Motor neuron (in vitro differentiated cells): ENCODE data around the gene INPP4B. TPM values are rescaled to one million over a fixed set of nuclear protein-coding genes. Genes with fewer than 3 reads are reported as not detected.

Experiments used
- ATAC-seq, 8 experiments: fragments of 200-7000 bp; cut with Tn5 transposase; replicated peaks in 6 of 8; 2 replicates each; pipeline ENCODE4 v1.8.0; 2021; ENCODE audit warnings: mild to moderate bottlenecking in 8 of 8, moderate library complexity in 8 of 8
- H3K27ac ChIP-seq, 2 donors: fragments of 250-450 bp; sonication (Bioruptor Pico); 2 replicates each; pipeline ENCODE4 v1.9.0; 2021; ENCODE audit warnings: antibody characterized with exemption in 2 of 2, mild to moderate bottlenecking in 2 of 2, moderate library complexity in 1 of 2
- H3K4me1 ChIP-seq, 2 donors: fragments of 250-450 bp; sonication (Bioruptor Pico); replicated peaks in 1 of 2; 2 replicates each; pipeline ENCODE4 v1.6.1; 2021; ENCODE audit warnings: antibody characterized with exemption in 2 of 2, mild to moderate bottlenecking in 2 of 2, moderate library complexity in 1 of 2
- H3K4me3 ChIP-seq, 5 donors: fragments of 250-450 bp; sonication (Bioruptor Pico); 2 replicates each; pipeline ENCODE4 v1.9.0; 2021; ENCODE audit warnings: antibody characterized with exemption in 5 of 5, mild to moderate bottlenecking in 5 of 5, moderate library complexity in 4 of 5
- WGBS, 10 experiments: fragments of 450-650 bp; shearing (Covaris generic); methylation state at CpG; one replicate each; pipeline ENCODE4 v1.0.0; 2022; 5-methylcytosine and 5-hydroxymethylcytosine counted together
- in situ Hi-C, 9 experiments: fragments of 400-800 bp; cut with MboI; loops; one replicate each; pipeline ENCODE4 v1.15.0; 2021; ENCODE audit warnings: low sequenced_read_pairs in 9 of 9, low pct_unique_long_range_greater_than_20kb in 2 of 9; ENCODE audit not compliant: unreplicated experiment in 9 of 9
- total RNA-seq, 8 experiments: library from RNA; unstranded; fragments of 300-600 nt; gene quantifications; 2 replicates each; pipeline versions ENCODE4 v1.2.3 to v1.2.4, GENCODE V29; 2022

Gene INPP4B
- total RNA-seq, 8 experiments from 2014 or later = 0.54 to 62.3 (median 3.9) TPM

DNA sequence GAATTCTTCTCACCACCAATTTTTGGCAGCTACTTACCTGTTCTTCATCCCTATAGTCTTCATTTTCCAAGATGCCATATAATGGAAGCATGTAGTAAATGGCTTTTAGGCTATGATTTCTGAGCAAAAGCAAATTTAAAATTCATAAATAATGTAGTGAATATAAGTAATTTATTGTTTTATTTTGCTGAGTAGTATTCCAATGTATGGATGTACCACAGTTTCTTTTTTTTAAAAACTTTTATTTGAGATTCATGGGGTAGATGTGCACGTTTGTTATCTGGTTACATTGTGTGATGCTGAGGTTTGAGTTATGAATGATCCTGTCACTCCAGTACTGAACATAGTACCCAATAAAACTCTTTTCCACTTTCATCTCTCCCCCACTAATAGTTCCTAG is 840.6 kb downstream of the INPP4B start:
- H3K27ac ChIP-seq = no peak overlapping the region
- H3K4me1 ChIP-seq = no peaks in the 10 kb centered on the region
- in situ Hi-C loops = no loop called here
- no peak overlapping the region for H3K4me3 ChIP-seq
- 36 to 100% (median 100%) methylated on average over 1 of the region's 1 CpG; no CpG with 5 or more reads in 2 of the 10 experiments for WGBS, 10 experiments
- ATAC-seq = no peak

DNA sequence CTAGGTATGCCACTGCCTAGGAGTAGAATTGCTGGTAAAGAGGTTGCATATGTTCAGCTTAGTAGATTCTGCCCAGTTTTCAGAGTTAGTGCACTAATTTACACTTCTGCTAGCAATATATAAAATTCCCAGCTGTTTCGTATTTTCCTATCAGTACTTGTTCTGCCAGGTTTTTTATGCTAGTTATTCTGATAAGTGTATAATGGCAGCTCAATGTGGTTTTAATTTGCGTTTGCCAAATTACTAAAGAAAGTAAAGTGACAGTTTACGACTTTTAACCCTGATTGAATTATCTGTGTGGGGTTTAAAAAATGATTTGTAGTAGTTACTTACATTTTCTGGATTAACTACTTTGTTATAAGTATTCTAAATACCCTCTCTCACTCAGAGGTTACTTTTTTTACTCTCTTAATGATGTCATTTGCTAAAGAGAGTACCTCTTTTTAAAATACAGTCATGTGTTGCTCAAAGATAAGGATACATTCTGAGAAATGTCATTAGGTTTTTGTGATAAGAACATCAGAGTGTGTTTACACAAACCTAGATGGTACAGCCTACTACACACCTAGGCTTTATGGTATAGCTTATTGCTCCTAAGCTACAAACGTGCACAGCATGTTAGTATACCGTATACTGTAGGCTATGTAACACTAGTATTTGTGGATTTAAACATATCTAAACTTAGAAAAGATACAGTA is 846.5 kb downstream of the INPP4B start:
- 47 to 95% (median 78%) methylated on average over 1 to 5 of the region's 5 CpGs for WGBS, 10 experiments
- H3K4me3 ChIP-seq = no peak overlapping the region
- ATAC-seq = no peak
- H3K27ac ChIP-seq = no peak overlapping the region
- in situ Hi-C loops = no loop called here
- no peaks in the 10 kb centered on the region for H3K4me1 ChIP-seq

- H3K4me1 ChIP-seq = no peaks in the 10 kb centered on the region
- ATAC-seq = no peak
- no peak overlapping the region for H3K27ac ChIP-seq
- H3K4me3 ChIP-seq = no peak overlapping the region
- in situ Hi-C loops = no loop called here
- 0 to 63% (median 0%) methylated on average over 1 of the region's 1 CpG; no CpG with 5 or more reads in 2 of the 10 experiments for WGBS, 10 experiments
Observed at GRCh38 chr4:141995056-141995455, 851.0 kb downstream of the INPP4B start.

- Histone ChIP-seq H3K4me3 (no peak overlapping the region), H3K27ac (no peak overlapping the region), H3K4me1 (no peaks in the 10 kb centered on the region)
- whole genome bisulfite sequencing, 10 experiments = 0 to 100% (median 80%) methylated on average over 1 to 3 of the region's 3 CpGs; no CpG with 5 or more reads in 1 of the 10 experiments
- no peak for ATAC-seq
- in situ Hi-C loops = no loop called here
Observed at GRCh38 chr4:141977433-141977832, 868.7 kb downstream of the INPP4B start.
